ENCODE results near the gene TRPM7.

Gene TRPM7

GRCh38 chr15:50542887-50543210, 143.7 kb downstream of the TRPM7 start:
- H3K9me3 ChIP-seq (ENCODE audit: severe bottlenecking) = no peaks in the 10 kb centered on the region
- no peaks in the 10 kb centered on the region for H3K36me3 ChIP-seq
- no peak overlapping the region for H3K4me3 ChIP-seq (ENCODE audit: low read depth, low read length)
- no peak for DNase-seq
- no peak overlapping the region for H3K27ac ChIP-seq
- no peak for TF ChIP-seq CTCF (IDR thresholded peaks at IDR 0.05; ENCODE audit: low read depth, low read length)
- no peaks in the 10 kb centered on the region for H3K27me3 ChIP-seq (ENCODE audit: insufficient read depth, low read depth, severe bottlenecking)

GRCh38 chr15:50531766-50532165, 154.8 kb downstream of the TRPM7 start:
- H3K4me3 ChIP-seq (ENCODE audit: low read depth, low read length) = no peak overlapping the region
- no peaks in the 10 kb centered on the region for H3K27me3 ChIP-seq (ENCODE audit: insufficient read depth, low read depth, severe bottlenecking)
- no peak overlapping the region for H3K27ac ChIP-seq
- no peaks in the 10 kb centered on the region for H3K9me3 ChIP-seq (ENCODE audit: severe bottlenecking)
- H3K36me3 ChIP-seq = no peaks in the 10 kb centered on the region
- DNase-seq = no peak
- no peak for TF ChIP-seq CTCF (IDR thresholded peaks at IDR 0.05; ENCODE audit: low read depth, low read length)

GRCh38 chr15:50531163-50531562, 155.4 kb downstream of the TRPM7 start:
- Histone ChIP-seq H3K9me3 (ENCODE audit: severe bottlenecking) (no peaks in the 10 kb centered on the region), H3K4me3 (ENCODE audit: low read depth, low read length) (no peak overlapping the region), H3K27ac (no peak overlapping the region), H3K36me3 (no peaks in the 10 kb centered on the region), H3K27me3 (ENCODE audit: insufficient read depth, low read depth, severe bottlenecking) (no peaks in the 10 kb centered on the region)
- no peak for DNase-seq
- no peak for TF ChIP-seq CTCF (IDR thresholded peaks at IDR 0.05; ENCODE audit: low read depth, low read length)

- no peak overlapping the region for H3K27ac ChIP-seq
- TF ChIP-seq CTCF (IDR thresholded peaks at IDR 0.05; ENCODE audit: low read depth, low read length) = no peak
- no peak for DNase-seq
- H3K4me3 ChIP-seq (ENCODE audit: low read depth, low read length) = no peak overlapping the region
- no peaks in the 10 kb centered on the region for H3K9me3 ChIP-seq (ENCODE audit: severe bottlenecking)
- no peaks in the 10 kb centered on the region for H3K27me3 ChIP-seq (ENCODE audit: insufficient read depth, low read depth, severe bottlenecking)
- H3K36me3 ChIP-seq = no peaks in the 10 kb centered on the region
Observed at GRCh38 chr15:50523851-50524251, 162.7 kb downstream of the TRPM7 start.

GRCh38 chr15:50519740-50520425, 166.7 kb downstream of the TRPM7 start:
- Histone ChIP-seq H3K36me3 (no peaks in the 10 kb centered on the region), H3K9me3 (ENCODE audit: severe bottlenecking) (no peaks in the 10 kb centered on the region), H3K4me3 (ENCODE audit: low read depth, low read length) (no peak overlapping the region), H3K27ac (no peak overlapping the region), H3K27me3 (ENCODE audit: insufficient read depth, low read depth, severe bottlenecking) (no peaks in the 10 kb centered on the region)
- no peak for TF ChIP-seq CTCF (IDR thresholded peaks at IDR 0.05; ENCODE audit: low read depth, low read length)
- DNase-seq = no peak

- no peak for TF ChIP-seq CTCF (IDR thresholded peaks at IDR 0.05; ENCODE audit: low read depth, low read length)
- H3K27ac ChIP-seq = no peak overlapping the region
- no peaks in the 10 kb centered on the region for H3K27me3 ChIP-seq (ENCODE audit: insufficient read depth, low read depth, severe bottlenecking)
Observed at GRCh38 chr15:50513001-50513400, 173.6 kb downstream of the TRPM7 start.

More at GRCh38 chr15:50513001-50513400, 173.6 kb downstream of the TRPM7 start:
- H3K36me3 ChIP-seq = no peaks in the 10 kb centered on the region
- H3K9me3 ChIP-seq (ENCODE audit: severe bottlenecking) = no peaks in the 10 kb centered on the region
- H3K4me3 ChIP-seq (ENCODE audit: low read depth, low read length) = no peak overlapping the region
- DNase-seq = no peak

All from WERI-Rb-1 (cell line).